NB4 (cell line): ENCODE data around the gene NCDN.

Source experiments
- CTCF ChIP-seq: IDR thresholded peaks from one replicate; pipeline ENCODE4 v1.5.1; 2012; ENCODE audit warnings: low read depth, low read length
- MAX ChIP-seq: IDR thresholded peaks from 2 replicates; pipeline ENCODE4 v1.6.1; 2011; ENCODE audit warnings: low read depth, low read length
- MYC ChIP-seq: IDR thresholded peaks from 2 replicates; pipeline ENCODE4 v1.6.1; 2011; ENCODE audit warnings: low read depth, low read length
- POLR2A ChIP-seq: IDR thresholded peaks from 2 replicates; pipeline ENCODE4 v1.6.1; 2011; ENCODE audit warnings: mild to moderate bottlenecking; ENCODE audit not compliant: insufficient read length; ENCODE audit errors: extremely low read depth

GRCh38 chr1:35595684-35596083 is 38.1 kb downstream of the NCDN start:
- no peak for TF ChIP-seq CTCF
- TF ChIP-seq POLR2A = no peak
- no peak for TF ChIP-seq MAX
- TF ChIP-seq MYC = no peak
